ENCODE measurements around the gene SMIM27. TPM values are rescaled to one million over a fixed set of nuclear protein-coding genes. Genes with fewer than 3 reads are reported as not detected.

The SMIM27 gene
- total and polyA plus RNA-seq, 2 experiments from 2014 or later, result 3.4 to 106 TPM

GRCh38 chr9:32577316-32577715 is 25.2 kb downstream of the SMIM27 start (continued):
- TF ChIP-seq ZNF462 (CRISPR knock-in tag; IDR thresholded peaks at IDR 0.05) (no peak), ZNF331 (CRISPR knock-in tag; IDR thresholded peaks at IDR 0.05; ENCODE audit: low read depth) (no peak), CREB1 (CRISPR knock-in tag; IDR thresholded peaks at IDR 0.05; ENCODE audit: low read depth) (no peak), EZH2phosphoT487 (IDR thresholded peaks at IDR 0.05; ENCODE audit: unreplicated experiment) (no peak), ETS1 (IDR thresholded peaks at IDR 0.05) (no peak), ZNF114 (CRISPR knock-in tag; IDR thresholded peaks at IDR 0.05) (no peak)

- Mint-ChIP-seq H3K9me3 (no peaks in the 10 kb centered on the region), H3K4me3 (no peak overlapping the region), H3K4me1 (peaks cover 14% of the 10 kb centered on the region), H3K36me3 (ENCODE audit: low read depth) (no peaks in the 10 kb centered on the region), H3K27me3 (ENCODE audit: insufficient read depth, low read depth, poor library complexity) (no peaks in the 10 kb centered on the region), H3K27ac (no peak overlapping the region; the same call in 1 of the 2 replicates)
- Histone ChIP-seq H3K4me2 (no peak overlapping the region), H3F3A (replicated peaks; ENCODE audit: low read depth) (no peaks in the 10 kb centered on the region), H3K4me3 (no peak overlapping the region), H3K9me2 (ENCODE audit: insufficient read depth) (no peaks in the 10 kb centered on the region), H3K4me1 (ENCODE audit: insufficient read depth) (0 out of 2 replicates have a peak, but pooled peaks cover 7% of the 10 kb centered on the region), H3K36me3 (ENCODE audit: insufficient read depth) (no peaks in the 10 kb centered on the region), H3K79me2 (replicated peaks; ENCODE audit: insufficient read depth) (no peaks in the 10 kb centered on the region), H4K20me1 (replicated peaks; ENCODE audit: insufficient read depth) (no peaks in the 10 kb centered on the region), H3K27ac (ENCODE audit: low read depth) (no peak overlapping the region), H2AFZ (no peak overlapping the region), H3K27me3 (ENCODE audit: insufficient read depth) (no peaks in the 10 kb centered on the region)
- DNase-seq (ENCODE audit: low spot score) (no peak), ATAC-seq (no peak)
- no peak for TF ChIP-seq ZNF114 (CRISPR knock-in tag; IDR thresholded peaks at IDR 0.05)
- no peak for TF ChIP-seq EZH2 (IDR thresholded peaks at IDR 0.05; ENCODE audit: low read depth, unreplicated experiment)
- no peak for TF ChIP-seq CTCF (conservative IDR thresholded peaks at IDR 0.05; ENCODE audit: low read depth in 2 of 2)
- TF ChIP-seq POLR2AphosphoS5 (IDR thresholded peaks at IDR 0.05; ENCODE audit: low read depth), result no peak
- no peak for TF ChIP-seq REST (IDR thresholded peaks at IDR 0.05; ENCODE audit: unreplicated experiment)
- no peak for TF ChIP-seq STAT1 (IDR thresholded peaks at IDR 0.05; ENCODE audit: unreplicated experiment)
Measured at GRCh38 chr9:32578976-32579375, 26.8 kb downstream of the SMIM27 start.

Data from GM23338 (cell line).